Astrocyte (in vitro differentiated cells and primary cell): ENCODE measurements around the gene GRB10.

Source experiments
- EZH2 ChIP-seq: IDR thresholded peaks from 2 replicates; pipeline ENCODE4 v1.6.1; 2012; ENCODE audit warnings: mild to moderate bottlenecking, low read length, inconsistent platforms; ENCODE audit not compliant: insufficient read depth
- TF ChIP-seq, protein P1 (sequence below): IDR thresholded peaks from 2 replicates; pipeline ENCODE4 v1.5.1; 2011; ENCODE audit warnings: low read depth, mild to moderate bottlenecking, inconsistent platforms, low read length, moderate library complexity; ENCODE audit not compliant: insufficient read depth

- no peak for TF ChIP-seq EZH2
- TF ChIP-seq, protein P1, sequence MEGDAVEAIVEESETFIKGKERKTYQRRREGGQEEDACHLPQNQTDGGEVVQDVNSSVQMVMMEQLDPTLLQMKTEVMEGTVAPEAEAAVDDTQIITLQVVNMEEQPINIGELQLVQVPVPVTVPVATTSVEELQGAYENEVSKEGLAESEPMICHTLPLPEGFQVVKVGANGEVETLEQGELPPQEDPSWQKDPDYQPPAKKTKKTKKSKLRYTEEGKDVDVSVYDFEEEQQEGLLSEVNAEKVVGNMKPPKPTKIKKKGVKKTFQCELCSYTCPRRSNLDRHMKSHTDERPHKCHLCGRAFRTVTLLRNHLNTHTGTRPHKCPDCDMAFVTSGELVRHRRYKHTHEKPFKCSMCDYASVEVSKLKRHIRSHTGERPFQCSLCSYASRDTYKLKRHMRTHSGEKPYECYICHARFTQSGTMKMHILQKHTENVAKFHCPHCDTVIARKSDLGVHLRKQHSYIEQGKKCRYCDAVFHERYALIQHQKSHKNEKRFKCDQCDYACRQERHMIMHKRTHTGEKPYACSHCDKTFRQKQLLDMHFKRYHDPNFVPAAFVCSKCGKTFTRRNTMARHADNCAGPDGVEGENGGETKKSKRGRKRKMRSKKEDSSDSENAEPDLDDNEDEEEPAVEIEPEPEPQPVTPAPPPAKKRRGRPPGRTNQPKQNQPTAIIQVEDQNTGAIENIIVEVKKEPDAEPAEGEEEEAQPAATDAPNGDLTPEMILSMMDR = no peak
Measured at GRCh38 chr7:50647286-50647980, 135.3 kb downstream of the GRB10 start.
